ENCODE data around the gene N4BP3.
"Not testable (repeated sequence)": the region's sequence is repeated elsewhere in the genome, so short reads cannot be mapped to it uniquely, and the experiment has no call there.

Gene N4BP3

DNA sequence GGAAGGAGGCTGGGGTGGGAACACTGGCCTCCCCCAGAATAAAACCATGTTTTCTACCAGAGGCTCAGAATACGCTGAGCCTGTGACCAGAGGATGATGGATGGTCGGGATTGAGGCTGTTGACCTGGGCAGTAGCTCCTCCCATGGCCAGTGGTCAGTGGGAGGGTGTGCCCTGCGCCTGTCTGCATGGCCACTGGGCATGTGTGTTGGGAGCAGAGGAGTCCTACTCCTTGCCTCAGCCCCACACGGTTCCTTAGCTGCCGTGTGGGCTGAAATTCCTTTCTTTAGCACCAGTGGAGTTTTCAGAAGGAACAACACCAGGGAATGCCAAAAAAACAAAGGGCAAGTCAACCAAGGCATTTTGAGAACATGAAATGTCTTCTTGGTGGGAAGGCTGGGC is 9.0 kb downstream of the N4BP3 start:
- no peak for DNase-seq

DNA sequence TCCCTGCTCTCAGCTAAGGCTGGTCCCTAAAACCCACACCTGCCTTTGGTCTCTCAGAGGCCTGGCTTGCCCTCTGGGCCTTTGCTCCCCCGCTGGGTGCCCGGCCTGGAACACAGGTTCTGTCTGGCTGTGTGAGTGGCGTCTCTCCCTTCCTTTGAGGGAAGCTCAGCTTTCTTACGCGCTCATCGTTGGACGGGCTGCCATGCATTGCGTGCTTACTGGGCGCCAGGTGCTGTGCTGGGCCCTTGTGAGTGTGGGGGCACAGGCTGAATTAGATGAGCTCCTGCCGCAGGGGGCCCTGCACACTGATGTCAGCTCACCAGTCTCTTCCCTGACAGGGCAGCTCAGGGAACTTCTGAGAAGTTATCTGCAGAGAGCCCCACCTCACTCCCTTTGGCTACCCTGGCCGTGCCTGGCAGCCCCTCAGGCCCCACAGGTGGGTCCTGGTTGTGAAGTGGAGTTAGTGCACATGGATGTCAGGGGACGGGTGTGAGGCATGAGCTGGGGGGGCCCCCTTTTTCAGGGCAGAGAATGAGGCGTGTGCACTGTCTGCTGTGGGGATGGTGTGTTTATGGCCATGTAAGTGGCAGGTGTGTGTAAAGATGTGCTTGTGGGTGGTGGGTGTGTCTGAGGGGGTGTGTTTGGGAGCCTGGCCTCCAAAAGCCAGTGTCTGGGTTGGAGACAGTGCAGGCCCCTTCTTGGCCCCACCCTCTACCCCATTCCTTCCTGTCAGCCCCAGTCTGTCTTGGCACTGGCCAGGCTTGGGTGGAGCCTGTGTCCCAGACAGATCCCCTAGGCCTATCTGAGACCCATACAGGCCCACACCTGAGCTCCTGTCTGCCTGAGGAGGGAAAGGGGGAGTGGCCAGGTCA is 10.0 kb downstream of the N4BP3 start:
- no peak for DNase-seq

DNA sequence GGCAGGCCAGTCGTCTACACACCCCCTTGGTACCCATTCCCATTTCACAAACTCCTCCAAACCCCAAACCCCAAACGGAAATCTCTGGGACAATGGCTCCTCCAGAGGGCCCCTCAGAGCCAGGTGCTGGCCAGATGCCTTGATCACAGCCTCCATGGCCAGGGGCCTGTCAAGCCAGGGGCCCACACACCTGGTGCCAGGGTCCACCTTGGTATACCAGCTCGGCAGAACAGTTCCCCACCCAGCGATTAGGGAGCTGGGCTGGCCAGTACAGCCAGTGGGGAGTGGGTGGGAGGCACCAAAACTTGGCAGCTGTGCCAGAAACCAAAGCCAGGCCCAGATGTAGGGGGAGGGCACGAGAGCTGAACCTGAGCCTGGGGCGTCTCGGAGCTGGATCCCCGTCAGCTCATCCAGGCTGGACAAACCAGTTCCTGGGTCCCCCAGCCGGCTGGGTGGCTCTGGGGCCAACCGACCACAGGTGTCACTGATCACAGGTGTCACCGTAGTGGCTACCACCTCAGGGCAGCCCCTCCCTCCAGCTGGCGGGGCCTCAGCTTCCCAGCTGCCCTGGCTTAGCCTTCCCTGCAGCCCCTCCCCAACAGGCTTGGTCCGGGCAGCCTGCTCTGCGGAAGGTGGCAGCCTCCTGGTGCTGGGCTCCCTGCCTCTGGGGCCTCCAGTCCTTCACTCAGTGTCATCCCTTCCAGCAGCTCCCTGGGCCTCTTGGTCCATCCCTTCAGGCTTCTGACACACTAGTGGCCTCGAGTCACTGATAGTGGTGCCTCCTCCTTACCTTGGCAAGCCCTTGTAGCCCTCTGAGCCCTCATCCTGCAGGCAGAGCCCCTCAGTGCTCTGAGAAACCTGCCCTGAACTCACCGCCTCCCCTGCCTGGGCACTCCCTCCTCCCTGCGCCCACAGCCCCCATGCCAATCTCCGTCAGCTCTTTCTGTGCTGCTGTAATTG is 10.9 kb downstream of the N4BP3 start:
- no peak for DNase-seq

DNA sequence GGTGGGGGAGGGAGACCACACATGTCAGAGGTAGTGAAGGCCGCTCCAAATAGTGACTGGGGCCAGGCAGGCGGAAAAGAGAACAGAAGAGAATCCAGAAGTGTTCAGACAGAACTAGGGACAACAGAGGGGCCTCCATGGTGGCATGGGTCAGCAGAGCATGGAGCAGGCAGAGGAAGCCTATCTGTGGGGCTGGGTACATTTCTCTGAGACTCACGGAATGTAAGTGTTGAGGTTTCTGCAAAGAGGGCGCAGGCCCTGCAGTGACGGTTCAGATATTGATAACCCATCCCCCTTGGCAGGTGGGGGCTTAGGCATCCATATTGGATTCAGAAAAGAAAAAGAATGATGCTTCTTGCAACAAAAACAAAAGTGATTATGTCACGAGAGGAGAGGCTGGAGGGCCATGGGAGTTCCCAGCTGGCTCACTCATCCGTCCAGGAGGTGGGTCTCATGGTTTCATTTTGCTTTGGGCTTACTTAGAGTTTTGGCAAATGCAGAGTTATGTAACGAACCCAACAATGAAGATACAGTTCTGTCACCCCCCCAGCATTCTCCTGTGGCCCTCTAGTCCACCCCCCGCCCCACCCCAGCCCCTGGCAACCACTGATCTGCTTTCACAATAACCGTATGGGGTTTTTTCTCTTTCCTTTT is 12.0 kb downstream of the N4BP3 start:
- no peak for DNase-seq

DNA sequence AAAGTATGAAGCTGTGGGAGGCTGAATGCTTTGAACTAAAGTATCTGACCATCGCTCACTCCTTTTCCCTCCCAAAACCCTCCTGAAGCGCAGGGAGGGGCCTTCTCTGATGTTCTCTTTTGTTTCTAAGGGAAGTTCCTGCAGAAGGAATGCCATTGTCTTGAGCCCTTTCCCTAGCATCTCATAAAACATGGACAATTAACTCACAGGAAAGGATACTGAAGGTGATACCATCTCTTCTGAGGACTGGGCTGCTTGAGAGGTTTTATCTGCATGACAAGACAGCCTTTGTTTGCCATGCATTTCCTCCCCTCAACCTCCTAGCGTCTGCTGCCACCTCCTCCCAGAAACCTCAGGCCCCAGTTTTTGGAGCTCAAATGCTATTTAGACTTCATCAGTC is 13.2 kb downstream of the N4BP3 start:
- DNase-seq, result no peak

DNA sequence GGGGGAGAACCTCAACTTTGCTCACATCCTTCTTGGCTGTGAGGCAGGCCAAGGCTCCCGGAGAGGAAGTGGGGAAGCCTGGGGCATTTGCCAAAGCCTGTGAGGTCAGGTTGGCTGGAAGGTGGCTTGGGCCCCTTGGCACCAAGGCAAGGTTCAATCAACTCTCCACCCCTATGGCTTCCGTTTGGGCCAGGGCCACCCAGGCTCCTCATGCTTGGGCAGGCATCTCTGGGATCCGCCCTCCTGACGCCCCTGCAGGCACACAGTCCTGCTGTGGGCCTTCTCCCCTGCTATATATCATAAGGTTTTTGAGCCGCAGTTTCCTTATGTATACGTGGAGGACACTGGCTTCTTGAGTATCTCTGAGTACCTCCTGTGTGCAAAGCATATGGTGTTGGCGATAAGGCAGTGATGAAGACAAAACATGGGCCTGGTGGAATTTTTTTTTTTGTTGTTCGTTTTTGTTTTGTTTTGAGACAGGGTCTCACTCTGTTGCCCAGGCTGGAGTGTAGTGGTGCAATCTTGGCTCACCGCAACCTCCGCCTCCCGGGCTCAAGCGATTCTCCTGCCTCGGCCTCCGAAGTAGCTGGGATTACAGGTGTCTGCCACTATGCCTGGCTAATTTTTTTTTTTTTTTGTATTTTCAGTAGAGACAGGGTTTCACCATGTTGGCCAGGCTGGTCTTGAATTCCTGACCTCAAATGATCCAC is 14.1 kb downstream of the N4BP3 start:
- DNase-seq, result not testable (repeated sequence)

DNA sequence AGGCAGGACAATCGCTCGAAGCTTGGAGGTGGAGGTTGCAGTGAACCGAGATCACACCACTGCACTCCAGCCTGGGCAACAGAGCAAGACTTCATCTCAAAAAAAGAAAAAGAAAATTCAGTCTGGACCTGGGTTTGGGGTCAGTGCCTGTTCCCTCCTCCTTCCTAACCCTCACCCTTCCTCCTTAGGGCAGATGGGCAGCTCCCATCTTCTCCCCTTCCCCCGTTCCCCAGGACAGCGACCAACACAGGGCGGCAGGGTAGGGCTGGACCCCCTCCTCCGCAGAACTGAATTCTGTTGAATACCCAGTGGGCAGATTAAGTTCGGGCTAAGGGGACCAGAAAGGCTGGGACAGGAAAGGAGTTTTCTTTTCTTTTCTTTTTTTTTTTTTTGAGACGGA is 16.0 kb downstream of the N4BP3 start:
- no peak for DNase-seq

DNA sequence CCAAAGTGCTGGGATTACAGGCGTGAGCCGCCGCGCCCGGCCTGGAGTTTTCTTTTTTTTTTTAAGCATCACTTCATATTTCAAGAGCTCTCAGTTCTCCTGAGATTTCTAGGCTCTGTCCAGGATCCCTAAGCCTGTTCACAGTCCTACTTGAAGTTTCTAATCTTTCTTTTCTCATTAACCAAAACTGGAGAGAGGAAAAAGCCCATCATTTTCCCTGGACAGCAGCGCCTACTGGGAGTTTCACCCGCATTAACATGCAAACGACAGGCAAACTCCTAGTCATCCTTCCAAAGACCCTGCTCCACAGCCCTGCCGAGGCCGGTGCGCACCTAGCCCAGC is 16.9 kb downstream of the N4BP3 start:
- DNase-seq, result not testable (repeated sequence)

DNA sequence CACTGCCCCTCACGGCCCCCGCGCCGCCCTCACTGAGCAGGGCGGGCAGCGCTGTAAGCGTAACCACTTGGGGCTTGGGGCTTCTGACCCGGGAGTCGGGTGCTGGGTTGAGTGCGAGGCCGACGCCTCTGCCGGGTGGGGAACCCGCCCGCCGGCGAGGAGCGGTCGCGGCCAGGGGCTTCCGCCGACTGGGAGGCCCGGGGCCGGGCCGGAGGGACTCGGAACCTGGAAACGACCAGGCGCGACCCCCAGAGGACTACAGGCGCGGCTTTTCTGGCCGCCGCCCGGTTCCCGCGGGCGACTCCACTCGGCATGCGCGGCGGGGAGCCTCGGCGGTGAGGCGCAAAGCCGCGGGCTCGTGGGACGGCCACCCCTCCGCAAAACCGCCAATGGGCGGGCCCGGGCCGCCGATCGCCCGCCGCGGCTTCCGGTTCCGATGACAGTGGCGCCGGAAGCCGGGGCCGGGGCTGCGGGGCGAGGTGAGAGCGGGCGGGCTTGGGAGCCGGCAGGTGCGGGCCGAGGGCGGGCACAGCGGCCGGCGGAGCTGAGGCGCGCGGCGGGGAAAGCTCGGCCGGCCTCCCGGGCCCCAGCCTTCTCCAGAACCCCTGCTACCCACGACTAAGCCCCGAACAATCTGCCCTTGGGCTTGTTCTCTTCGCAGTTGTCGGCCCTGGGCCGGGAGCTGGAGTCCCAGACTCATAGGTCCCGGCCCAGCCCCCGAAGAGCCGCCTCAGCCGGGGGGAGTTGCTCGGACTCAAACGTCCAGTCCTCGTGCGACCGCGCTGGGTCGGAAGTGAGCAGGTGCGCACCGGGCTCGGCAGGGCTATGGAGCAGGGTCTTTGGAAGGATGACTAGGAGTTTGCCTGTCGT is 17.5 kb downstream of the N4BP3 start, which contains the start of gene RMND5B:
Gene RMND5B, plus strand, starts transcription at position 439 of the 870 bp plus-strand sequence. CDS start 7,106 bp downstream, outside the sequence.
- peak; percentile 67 for DNase-seq

DNA sequence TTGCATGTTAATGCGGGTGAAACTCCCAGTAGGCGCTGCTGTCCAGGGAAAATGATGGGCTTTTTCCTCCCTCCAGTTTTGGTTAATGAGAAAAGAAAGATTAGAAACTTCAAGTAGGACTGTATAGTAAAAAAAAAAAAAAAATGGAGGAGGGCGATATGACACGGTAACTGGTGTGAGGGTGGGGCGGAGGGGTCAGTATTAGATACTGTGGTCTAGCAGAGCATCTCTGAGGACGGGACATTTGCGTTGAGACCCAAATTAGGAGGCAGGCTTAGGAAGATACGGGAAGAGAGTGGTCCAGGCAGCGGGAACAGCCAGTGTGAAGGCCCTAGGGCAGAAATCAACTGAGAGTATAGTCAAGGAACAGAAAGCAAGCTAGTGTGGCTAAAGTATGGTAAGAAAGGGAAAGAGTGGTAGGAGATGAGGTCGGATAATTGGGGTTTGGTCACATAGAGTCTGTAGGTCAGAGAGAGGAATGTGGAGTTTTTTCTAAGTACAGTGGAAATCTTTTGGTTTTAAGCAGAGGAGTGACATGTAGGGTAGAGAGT is 18.2 kb downstream of the N4BP3 start:
- no peak for DNase-seq

DNA sequence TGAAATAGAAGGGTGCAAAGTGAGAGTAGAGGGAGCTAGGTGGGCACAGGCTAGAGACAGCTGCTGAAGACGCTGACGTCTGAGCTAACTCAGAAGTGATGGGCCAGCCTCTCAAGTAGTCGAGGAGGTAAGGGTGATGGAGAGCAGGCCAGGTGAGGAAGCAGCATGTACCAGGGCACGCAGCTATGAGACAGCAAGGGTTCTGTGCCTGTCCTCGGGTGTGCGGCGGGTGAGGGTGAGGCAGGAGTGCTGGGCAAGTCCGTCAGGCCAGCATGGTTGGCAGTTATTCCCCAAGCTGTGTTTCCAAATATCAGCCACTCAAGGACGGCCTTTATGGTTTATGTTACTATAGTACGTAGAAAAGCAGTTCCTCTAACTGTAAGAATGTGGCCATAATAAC is 23.7 kb downstream of the N4BP3 start:
- DNase-seq, result no peak

DNA sequence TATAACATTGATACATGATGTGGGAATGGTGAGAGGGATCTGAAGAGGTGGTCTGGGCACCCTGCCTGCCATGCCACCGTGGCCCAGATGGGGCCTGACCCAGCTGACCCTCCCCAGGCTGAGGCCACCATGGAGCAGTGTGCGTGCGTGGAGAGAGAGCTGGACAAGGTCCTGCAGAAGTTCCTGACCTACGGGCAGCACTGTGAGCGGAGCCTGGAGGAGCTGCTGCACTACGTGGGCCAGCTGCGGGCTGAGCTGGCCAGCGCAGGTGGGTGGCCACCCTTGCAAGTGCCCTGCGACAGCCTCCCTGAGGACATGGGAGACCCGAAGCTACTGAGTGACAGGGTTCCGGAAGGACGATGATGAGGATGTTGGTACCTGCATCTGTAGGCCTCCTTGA is 24.7 kb downstream of the N4BP3 start:
- no peak for DNase-seq

DNA sequence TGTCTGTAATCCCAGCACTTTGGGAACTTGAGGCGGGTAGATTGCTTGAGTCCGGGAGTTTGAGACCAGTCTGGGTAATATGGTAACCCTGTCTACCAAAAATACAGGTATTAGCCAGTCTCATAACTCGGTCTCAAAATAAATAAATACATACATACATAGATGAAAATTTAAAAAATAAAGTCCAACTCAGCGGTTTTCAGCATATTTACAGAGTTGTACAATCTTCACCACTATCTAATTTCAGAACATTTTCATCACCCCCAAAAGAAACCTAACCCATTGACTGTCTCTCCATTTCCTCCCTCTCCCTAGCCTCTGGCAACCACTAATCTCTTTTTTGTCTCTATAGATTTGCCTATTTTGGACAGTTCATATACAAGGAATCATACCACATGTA is 28.2 kb downstream of the N4BP3 start:
- no peak for DNase-seq

DNA sequence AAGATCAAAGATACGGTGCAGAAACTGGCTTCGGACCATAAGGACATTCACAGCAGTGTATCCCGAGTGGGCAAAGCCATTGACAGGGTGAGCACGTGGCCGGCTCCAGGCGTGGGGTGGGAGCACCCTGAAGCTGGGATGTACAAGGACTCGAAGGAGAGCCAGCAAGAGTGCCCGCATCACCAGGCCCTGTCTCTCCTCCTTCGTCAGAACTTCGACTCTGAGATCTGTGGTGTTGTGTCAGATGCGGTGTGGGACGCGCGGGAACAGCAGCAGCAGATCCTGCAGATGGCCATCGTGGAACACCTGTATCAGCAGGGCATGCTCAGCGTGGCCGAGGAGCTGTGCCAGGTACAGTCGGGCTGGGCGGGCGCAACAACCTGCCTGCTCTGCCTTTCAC is 29.3 kb downstream of the N4BP3 start:
- DNase-seq, result no peak

DNA sequence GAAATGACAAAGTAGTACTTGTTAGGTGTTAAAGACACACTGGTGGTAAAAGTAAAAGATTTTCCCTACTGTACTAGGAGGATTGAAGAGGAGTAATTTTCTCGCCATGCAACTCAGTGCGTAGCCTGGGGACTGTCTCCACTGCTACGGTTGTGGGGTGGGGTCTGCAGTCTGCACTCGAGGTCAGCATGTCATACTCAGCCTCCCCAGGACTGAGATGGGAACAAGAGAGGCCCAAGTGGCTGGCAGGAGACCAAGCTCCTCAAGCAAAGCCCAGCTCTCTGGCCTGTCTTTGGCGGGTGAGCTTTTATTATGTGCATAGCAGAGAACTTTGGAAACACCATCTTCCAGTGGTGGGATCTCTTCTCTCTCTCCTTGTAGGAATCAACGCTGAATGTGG is 29.9 kb downstream of the N4BP3 start:
- no peak for DNase-seq

DNA sequence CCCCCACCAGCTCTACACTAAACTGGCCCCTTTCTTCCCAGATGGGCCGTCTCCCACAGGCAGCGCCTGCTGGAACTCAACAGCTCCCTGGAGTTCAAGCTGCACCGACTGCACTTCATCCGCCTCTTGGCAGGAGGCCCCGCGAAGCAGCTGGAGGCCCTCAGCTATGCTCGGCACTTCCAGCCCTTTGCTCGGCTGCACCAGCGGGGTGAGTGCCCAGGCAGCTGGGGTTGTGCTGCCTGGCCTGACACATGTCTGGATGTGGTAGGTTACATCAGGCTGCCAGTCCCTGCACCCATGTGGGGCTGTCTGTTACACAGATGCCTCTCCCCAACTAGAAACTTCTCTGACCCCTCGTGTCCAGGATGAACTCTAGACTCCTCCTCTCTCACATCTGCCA is 30.6 kb downstream of the N4BP3 start:
- no peak for DNase-seq

DNA sequence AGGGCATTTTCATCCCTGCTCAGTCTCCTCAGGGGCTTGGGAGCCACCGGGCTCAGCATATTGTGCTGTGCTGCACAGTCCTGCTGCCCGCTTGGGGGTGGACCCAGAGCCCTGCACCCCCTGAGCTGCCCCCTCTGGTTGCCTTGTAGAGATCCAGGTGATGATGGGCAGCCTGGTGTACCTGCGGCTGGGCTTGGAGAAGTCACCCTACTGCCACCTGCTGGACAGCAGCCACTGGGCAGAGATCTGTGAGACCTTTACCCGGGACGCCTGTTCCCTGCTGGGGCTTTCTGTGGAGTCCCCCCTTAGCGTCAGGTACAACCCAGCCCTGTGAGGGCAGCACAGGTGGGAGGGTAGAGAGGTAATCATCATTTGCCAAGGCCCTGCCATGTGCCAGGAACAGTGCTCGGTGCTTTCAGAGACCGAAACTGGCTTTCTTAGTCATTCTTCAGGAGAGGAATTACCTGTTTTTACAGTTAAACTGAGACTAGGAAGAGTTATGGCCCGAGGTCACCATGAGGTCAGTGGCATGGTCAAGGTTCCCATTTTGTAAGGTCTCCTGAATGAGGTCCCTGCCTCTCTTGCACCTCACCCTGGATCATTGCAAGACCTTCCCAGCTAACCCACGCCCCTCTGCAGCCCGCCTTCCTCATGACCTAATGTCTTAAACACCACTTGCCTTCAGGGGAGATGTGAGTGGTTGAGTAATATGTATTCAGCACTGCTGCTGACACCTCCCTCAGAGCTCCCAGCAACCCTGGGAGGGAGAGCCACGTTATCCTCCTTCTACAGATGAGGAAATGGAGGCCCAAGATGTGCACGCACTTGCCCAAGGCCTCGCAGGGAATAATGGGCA is 32.9 kb downstream of the N4BP3 start:
- peak; percentile 72 for DNase-seq

DNA sequence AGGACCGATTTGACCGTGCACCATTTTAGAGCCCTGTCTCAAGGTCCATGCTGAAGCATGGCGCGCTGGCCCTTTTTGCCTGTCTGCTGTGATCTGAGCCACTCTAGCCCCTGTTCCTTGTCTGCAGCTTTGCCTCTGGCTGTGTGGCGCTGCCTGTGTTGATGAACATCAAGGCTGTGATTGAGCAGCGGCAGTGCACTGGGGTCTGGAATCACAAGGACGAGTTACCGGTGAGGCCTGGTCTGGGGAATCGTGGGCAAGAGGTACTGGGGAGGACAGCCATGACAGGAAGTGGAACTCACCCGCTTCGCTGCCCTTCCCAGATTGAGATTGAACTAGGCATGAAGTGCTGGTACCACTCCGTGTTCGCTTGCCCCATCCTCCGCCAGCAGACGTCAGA is 34.1 kb downstream of the N4BP3 start:
- no peak for DNase-seq

DNA sequence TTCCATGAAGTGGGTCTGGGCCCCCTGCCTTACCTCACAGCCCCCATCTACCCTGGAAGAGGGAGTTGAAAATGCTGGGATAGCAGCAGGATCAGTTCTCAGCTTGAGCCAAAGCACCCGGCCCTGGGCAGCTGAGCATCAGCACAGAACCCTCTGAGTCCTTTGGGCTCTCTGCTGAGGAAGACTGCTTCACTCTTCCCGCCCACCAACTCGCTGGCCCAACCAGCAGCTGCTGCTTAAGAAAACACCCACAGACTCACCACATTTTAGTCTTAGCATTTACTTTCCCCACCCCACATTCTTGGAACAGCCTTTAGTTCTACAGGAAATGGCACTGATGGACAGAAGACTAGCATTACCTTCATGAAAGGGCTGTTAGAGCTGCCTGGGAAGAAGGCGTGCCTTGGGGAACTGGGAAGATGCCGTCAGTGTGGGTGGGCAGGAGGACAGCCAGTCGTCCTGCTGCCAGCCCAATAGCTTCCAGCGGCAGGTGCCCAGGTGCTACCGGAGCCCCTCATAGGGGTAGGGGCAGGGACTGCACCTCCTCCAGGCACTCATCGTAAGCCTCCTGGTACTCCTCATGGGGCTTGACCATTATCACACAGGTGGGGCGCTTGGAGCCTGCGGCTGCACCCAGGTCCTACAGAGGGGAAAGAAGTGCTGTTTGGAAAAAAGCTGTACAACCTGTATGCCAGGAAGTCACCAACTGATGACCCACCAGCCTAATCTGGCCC is 36.0 kb downstream of the N4BP3 start:
- DNase-seq, result no peak
